Activated CD4-positive, alpha-beta T cell treated with anti-CD3 and anti-CD28 coated beads, Interleukin-2, amount 10 ng/mL, durations not matched to agents 24 days and 14 days (primary cell): ENCODE data around the gene SLC49A4. TPM values are rescaled to one million over a fixed set of nuclear protein-coding genes. Genes with fewer than 3 reads are reported as not detected.

Experiments
- DNase-seq: peaks from one replicate; pipeline ENCODE4 v3.0.0; 2022
- H3K27ac Mint-ChIP-seq: one replicate; pipeline ENCODE4 v1.8.0; 2022; ENCODE audit warnings: mild to moderate bottlenecking, mixed read lengths
- H3K27me3 Mint-ChIP-seq: one replicate; pipeline ENCODE4 v1.8.0; 2022; ENCODE audit warnings: mixed read lengths
- H3K36me3 Mint-ChIP-seq: one replicate; pipeline ENCODE4 v1.8.0; 2022; ENCODE audit warnings: low read depth, mild to moderate bottlenecking, mixed read lengths
- H3K4me1 Mint-ChIP-seq: one replicate; pipeline ENCODE4 v1.8.0; 2021; ENCODE audit warnings: mixed read lengths
- H3K4me3 Mint-ChIP-seq: one replicate; pipeline ENCODE4 v1.8.0; 2022; ENCODE audit warnings: mild to moderate bottlenecking, moderate library complexity, mixed read lengths
- H3K9me3 Mint-ChIP-seq: one replicate; pipeline ENCODE4 v1.8.0; 2021; ENCODE audit warnings: mixed read lengths
- intact Hi-C: fragments of 100-400 bp; cut with micrococcal nuclease; formaldehyde crosslinking; loops from one replicate; pipeline ENCODE4 v1.15.1; 2023
- total RNA-seq: library from RNA; stranded (reverse); gene quantifications from 2 replicates; pipeline ENCODE4 v1.2.3, GENCODE V29; 2022

The SLC49A4 gene
- total RNA-seq, 1 donor from 2014 or later, result 1.4 TPM

DNA sequence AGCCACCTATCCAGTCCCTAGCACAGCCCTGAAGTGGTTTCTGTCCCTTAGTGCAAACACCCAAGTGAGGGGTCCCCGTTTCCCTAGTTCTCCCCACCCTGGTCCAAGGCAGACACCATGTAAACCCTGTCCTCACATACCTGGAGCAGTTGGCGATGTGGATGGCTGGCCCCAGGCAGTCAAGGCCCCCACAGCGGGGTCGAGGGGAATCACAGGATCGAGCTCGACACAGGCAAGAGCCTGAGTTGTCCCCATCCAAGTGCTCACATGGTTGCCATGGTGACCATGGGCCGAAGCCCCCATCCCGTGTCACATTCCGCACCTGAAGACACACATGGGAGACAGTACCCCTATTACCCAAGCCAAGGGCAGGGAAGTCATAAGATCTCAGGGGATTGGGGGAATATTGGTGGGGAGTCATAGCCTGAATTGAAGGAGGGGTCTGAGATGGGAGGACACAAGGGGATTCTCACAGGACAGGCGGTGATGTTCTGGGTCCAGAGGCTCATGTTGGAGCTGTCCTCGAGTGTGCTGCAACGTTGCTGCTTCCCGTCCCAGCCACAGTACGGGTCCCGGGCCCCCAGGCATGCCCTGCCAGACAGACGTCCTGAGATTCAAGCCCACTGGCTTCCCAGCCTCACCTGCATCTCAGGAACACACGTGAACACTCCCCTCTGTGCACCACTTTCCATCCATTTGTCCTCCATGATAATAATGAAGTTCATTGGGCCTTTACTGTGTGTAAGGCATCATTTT lies 120.6 kb downstream of the SLC49A4 start:
- peaks cover 32% of the 10 kb centered on the region for H3K27me3 Mint-ChIP-seq
- no peaks in the 10 kb centered on the region for H3K9me3 Mint-ChIP-seq
- H3K4me1 Mint-ChIP-seq, result no peaks in the 10 kb centered on the region
- intact Hi-C loops, result no loop called here
- no peaks in the 10 kb centered on the region for H3K36me3 Mint-ChIP-seq
- DNase-seq, result no peak
- H3K4me3 Mint-ChIP-seq, result no peak overlapping the region
- no peak overlapping the region for H3K27ac Mint-ChIP-seq

DNA sequence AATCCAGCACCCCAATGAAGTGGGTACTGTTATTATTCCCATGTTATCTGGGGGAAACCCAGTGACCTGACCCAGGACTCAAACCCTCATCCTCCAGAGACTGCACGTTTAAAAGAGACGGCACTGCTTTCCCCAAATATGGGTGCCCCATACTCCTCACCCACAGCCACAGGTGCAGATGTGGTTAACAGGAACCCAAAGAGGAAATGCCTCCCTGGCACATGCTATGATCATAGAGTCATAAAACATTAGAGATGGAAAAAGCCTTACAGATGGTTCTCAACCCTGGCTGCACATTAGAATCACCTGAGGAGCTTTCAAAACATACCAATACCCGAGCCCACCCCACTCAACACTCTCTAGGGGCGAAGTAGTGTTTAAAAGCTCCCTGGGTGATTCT lies 121.2 kb downstream of the SLC49A4 start:
- Mint-ChIP-seq H3K9me3 (no peaks in the 10 kb centered on the region), H3K27ac (no peak overlapping the region), H3K4me1 (no peaks in the 10 kb centered on the region), H3K36me3 (no peaks in the 10 kb centered on the region), H3K27me3 (peaks cover 35% of the 10 kb centered on the region), H3K4me3 (no peak overlapping the region)
- no peak for DNase-seq
- intact Hi-C loops, result no loop called here

DNA sequence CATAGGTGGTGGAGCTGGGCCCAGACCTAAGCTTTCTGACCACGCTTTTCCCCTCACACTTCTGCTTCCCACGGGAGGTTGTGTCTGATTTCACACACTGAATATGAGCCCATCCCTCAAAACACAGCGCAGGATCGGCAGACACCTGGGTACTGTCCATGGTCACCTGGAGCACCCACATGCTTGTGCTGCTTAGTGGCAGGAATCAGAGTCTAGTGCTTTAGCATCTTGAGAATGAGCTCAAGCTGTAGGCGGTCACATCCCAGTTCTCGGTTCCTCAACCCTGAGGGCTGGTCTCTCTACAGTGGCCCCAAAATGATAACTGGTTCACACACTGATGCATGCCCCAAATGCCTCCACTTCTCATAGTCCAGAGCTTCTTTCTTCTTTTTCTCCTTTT lies 121.7 kb downstream of the SLC49A4 start:
- DNase-seq, result no peak
- no peak overlapping the region for H3K27ac Mint-ChIP-seq
- H3K9me3 Mint-ChIP-seq, result no peaks in the 10 kb centered on the region
- intact Hi-C loops, result no loop called here
- H3K27me3 Mint-ChIP-seq, result peaks cover 37% of the 10 kb centered on the region
- H3K36me3 Mint-ChIP-seq, result no peaks in the 10 kb centered on the region
- no peaks in the 10 kb centered on the region for H3K4me1 Mint-ChIP-seq
- H3K4me3 Mint-ChIP-seq, result no peak overlapping the region

DNA sequence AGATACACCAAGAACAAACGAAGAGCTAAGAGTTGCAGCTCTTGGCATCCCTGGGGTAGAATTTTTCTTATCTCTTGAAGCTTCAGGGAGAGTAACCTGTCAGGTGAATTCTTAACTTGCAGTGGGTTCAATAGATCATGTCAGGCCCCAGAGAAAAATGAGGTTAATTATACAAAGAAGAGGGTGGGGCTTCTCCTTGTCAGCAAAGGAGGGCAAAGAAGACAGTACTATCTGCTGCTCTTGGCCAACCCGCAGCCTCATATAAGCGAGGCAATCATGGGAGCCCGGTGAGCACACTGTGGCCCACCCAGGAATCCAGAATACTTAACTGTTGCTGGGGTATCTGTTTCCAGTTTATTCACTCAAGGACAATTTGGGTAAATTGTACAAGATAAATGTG lies 122.5 kb downstream of the SLC49A4 start:
- intact Hi-C loops, result no loop called here
- Mint-ChIP-seq H3K36me3 (no peaks in the 10 kb centered on the region), H3K4me1 (no peaks in the 10 kb centered on the region), H3K9me3 (no peaks in the 10 kb centered on the region), H3K27me3 (peaks cover 33% of the 10 kb centered on the region), H3K4me3 (no peak overlapping the region), H3K27ac (no peak overlapping the region)
- no peak for DNase-seq

DNA sequence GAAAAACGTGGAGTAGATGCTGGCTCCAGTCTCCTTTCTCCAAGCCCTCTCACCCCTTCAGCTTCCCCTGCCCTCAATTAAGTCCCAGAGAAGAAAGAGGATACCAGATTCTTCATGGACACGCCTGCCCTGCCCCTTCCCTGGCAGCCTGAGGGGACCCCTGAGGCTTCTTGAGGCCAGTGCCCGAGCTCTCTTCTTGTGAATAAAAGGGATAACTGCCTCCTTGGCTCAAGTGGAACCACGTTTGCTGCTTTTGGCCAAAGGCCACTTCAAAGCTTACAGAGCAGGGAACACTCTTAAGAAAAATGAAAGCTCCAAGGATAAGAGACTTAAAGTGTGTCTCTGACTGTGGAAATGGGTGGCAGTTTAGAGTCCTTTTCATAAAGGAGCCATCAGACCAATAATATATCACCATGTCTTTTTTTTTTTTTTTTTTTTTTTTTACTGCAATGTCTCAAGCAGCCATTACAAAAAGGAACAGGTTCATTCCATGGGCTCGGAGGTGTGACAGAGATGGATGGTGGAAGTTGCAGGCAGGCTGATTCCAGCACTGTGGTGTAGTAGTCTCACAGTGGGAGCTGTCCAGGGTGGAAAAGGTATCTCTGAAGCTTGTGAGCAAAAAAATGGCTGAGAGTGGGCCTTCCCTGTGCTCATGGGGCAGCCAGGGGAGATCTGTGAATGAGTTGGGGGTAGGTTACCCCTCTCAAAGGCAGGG lies 123.9 kb downstream of the SLC49A4 start:
- Mint-ChIP-seq H3K36me3 (no peaks in the 10 kb centered on the region), H3K4me1 (no peaks in the 10 kb centered on the region), H3K4me3 (no peak overlapping the region), H3K27me3 (peaks cover 32% of the 10 kb centered on the region), H3K9me3 (no peaks in the 10 kb centered on the region), H3K27ac (no peak overlapping the region)
- intact Hi-C loops, result no loop called here
- DNase-seq, result no peak

DNA sequence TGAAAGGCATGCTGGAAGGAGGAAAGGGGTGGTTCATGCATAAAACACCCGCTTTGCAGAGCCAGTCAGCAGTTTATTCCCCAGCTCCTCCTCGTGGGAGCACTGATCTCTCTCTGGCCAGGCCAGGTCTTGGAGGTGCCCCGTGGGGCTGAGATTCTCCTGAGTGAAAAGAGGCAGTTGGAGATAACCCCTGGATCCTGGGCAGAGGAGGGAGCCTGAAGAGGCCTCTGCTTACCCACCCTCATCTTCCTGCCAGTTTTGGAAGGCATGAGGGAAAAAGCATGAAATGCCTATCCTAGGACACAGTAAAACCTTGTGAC lies 124.4 kb downstream of the SLC49A4 start:
- Mint-ChIP-seq H3K27me3 (peaks cover 28% of the 10 kb centered on the region), H3K4me3 (no peak overlapping the region), H3K4me1 (no peaks in the 10 kb centered on the region), H3K9me3 (no peaks in the 10 kb centered on the region), H3K36me3 (no peaks in the 10 kb centered on the region), H3K27ac (no peak overlapping the region)
- no peak for DNase-seq
- intact Hi-C loops, result no loop called here

DNA sequence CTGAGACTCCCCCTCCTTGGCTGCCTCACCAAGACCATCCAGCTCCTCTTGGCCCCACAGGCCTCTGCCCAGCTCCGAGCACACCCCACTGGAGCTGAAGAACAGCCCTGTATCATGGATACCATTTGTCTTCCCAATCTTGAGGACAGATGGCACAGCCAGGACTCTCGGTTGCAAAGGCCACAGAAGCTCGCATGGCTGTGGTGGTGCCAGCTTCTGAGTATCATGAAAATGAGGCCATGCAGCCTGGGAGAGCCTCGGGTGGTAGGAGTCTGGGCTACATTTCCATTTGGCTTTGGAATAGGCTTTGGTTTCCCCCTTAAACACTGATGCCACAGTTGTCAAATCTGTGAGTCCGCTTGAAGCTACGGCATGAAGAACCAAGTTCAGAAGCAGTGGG lies 126.1 kb downstream of the SLC49A4 start:
- Mint-ChIP-seq H3K36me3 (no peaks in the 10 kb centered on the region), H3K27me3 (peaks cover 26% of the 10 kb centered on the region), H3K27ac (no peak overlapping the region), H3K9me3 (no peaks in the 10 kb centered on the region), H3K4me3 (no peak overlapping the region), H3K4me1 (no peaks in the 10 kb centered on the region)
- intact Hi-C loops, result no loop called here
- no peak for DNase-seq

DNA sequence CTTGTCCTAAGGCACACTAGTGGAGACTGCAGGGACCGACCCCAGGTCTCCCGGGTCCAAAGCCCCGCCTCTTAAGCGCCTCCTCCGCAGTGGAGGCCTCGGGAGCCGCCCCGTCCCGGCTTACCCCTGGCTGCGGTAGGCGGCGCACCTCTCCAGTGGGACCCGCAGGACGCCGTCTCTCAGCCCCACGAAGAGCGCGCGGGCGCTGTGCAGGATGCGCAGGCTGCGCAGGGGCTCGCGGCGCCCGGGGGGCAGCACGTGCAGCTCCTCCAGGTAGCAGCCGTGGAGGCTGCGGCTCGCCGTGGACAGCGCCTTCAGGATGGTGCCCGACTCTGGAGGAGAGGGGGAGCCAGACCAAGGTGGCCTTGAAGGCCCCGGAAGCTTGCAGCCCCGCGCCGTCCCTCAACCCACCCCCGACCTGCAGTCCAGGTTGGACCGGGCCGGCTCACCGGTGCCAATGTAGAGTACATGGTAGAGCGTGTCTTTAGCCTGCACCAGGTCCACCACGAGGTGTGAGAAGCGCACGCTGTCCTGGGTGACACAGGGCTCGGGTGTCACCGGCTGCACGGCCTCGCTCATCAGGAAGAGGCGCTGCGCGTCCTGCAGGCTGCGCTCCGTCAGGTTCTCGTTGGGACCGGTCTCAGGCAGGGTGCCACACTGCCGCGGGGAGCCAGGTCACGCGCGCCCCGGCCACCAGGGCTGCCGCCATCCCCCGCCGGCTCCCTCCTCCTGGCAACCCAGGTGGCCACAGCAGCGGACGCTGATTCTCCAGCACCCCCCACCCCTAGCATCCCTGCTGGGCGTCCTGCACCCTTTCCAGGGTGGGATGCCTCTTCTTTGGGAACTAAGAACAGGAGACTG lies 127.2 kb downstream of the SLC49A4 start:
- Mint-ChIP-seq H3K4me1 (no peaks in the 10 kb centered on the region), H3K27ac (no peak overlapping the region), H3K4me3 (no peak overlapping the region), H3K9me3 (no peaks in the 10 kb centered on the region), H3K27me3 (peaks cover 25% of the 10 kb centered on the region), H3K36me3 (no peaks in the 10 kb centered on the region)
- intact Hi-C loops, result no loop called here
- peak; percentile 77 for DNase-seq

DNA sequence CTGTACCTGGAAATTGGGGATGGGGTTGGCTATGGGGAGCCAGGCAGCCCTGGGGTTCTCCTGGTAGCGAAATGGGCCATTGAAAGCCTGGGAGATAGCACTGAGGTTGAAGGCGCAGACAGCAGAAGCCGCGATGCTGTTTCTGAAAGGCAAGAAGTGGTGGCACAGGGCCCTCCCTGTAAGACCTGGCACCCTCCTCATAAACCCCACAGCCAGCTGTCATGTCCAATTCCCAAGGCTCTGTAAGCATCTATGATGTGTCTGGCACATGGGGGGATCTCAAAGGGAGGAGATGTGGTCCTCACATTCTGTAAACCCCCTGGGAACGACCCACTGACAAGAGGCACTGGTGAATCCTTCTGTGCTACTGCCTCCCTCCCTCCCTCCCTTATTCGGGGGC lies 128.7 kb downstream of the SLC49A4 start:
- H3K27me3 Mint-ChIP-seq, result peaks cover 20% of the 10 kb centered on the region
- H3K27ac Mint-ChIP-seq, result no peak overlapping the region
- no peak for DNase-seq
- intact Hi-C loops, result no loop called here
- no peaks in the 10 kb centered on the region for H3K36me3 Mint-ChIP-seq
- H3K9me3 Mint-ChIP-seq, result no peaks in the 10 kb centered on the region
- no peaks in the 10 kb centered on the region for H3K4me1 Mint-ChIP-seq
- H3K4me3 Mint-ChIP-seq, result no peak overlapping the region

DNA sequence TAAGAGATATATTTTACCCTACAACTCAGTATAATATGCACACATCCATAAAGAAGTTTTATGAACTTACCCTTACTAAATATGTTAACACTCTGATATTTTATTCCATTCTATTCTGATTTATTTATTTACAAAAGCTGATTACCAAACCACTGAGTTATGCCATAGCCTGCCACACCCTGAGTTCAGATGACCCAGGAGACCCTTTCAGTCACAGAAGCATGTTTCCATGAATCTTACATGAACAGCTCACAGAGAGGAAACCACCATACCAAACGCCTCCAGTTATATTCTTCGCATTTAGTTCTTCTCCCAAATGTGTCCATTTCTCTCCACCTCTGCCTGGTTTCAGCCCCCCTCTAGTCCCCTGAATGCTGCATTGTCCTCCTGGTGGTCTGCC lies 129.2 kb downstream of the SLC49A4 start:
- Mint-ChIP-seq H3K4me3 (no peak overlapping the region), H3K9me3 (no peaks in the 10 kb centered on the region), H3K36me3 (no peaks in the 10 kb centered on the region), H3K27ac (no peak overlapping the region), H3K4me1 (no peaks in the 10 kb centered on the region), H3K27me3 (peaks cover 19% of the 10 kb centered on the region)
- intact Hi-C loops, result no loop called here
- DNase-seq, result no peak

DNA sequence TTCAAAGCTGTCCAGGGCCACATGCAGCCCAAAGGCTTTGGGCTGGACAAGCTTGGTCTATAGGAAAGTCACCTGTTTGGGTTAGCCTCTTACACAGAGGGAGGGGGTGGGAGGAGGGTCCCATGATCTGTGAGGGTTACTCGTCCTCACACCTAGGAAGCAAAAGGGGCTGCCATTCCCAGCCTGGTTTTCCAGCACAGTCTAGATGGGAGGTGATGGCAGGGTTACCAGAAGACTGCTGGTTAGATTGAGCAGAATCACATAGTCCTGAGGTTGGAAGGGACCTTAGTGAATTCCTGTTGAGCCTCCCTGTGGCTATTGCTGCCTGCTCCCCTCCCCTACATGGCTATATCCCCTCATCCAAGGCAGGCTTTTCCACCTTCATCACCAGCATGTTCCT lies 130.9 kb downstream of the SLC49A4 start:
- no peaks in the 10 kb centered on the region for H3K36me3 Mint-ChIP-seq
- intact Hi-C loops, result no loop called here
- no peak for DNase-seq
- H3K4me3 Mint-ChIP-seq, result no peak overlapping the region
- H3K27ac Mint-ChIP-seq, result no peak overlapping the region
- H3K4me1 Mint-ChIP-seq, result no peaks in the 10 kb centered on the region
- no peaks in the 10 kb centered on the region for H3K9me3 Mint-ChIP-seq
- H3K27me3 Mint-ChIP-seq, result peaks cover 7% of the 10 kb centered on the region

DNA sequence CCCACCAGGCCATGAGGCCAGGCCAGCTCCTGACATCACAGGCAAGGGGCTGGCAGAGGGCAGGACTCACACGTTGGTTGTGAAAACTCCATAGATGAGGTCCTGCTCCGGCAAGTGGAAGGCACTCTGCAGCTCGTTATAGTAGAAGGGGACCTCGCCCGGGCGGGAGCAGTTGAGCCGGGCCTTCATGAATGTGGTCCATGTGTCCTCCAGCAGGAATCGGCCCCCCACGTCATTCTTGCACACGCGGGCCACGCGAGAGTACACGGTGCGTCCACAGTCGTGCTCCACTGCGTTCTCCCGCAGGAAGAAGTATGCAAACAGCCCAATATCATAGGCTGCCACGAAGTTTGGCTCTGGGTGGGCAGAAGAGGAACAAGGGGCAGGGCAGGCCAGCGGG lies 131.5 kb downstream of the SLC49A4 start:
- intact Hi-C loops, result no loop called here
- no peak overlapping the region for H3K4me3 Mint-ChIP-seq
- no peak for DNase-seq

DNA sequence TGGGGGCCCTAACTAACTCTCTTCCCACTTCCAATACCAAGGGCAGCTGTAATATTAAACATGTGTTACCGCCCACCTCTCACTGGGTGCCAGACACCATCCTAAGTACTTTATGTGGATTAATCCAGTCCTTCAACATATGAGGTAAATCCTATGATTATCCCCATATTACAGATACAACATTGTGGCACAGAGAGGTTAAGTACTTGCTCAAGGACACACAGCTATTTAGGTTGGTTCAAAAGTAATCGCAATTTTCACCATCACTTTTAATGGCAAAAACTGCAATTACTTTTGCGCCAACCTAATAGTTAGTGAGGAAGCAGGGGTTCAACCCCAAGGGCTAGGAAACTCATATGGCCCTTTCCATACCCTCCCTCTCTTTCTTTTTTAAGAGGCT lies 131.9 kb downstream of the SLC49A4 start:
- no peaks in the 10 kb centered on the region for H3K36me3 Mint-ChIP-seq
- H3K27ac Mint-ChIP-seq, result no peak overlapping the region
- no peaks in the 10 kb centered on the region for H3K4me1 Mint-ChIP-seq
- intact Hi-C loops, result no loop called here
- H3K9me3 Mint-ChIP-seq, result no peaks in the 10 kb centered on the region
- H3K4me3 Mint-ChIP-seq, result no peak overlapping the region
- no peak for DNase-seq
- peaks cover 3% of the 10 kb centered on the region for H3K27me3 Mint-ChIP-seq

More for the DNA sequence above, 131.5 kb downstream of the SLC49A4 start:
- Mint-ChIP-seq H3K27ac (no peak overlapping the region), H3K4me1 (no peaks in the 10 kb centered on the region), H3K36me3 (no peaks in the 10 kb centered on the region), H3K9me3 (no peaks in the 10 kb centered on the region), H3K27me3 (peaks cover 5% of the 10 kb centered on the region)

DNA sequence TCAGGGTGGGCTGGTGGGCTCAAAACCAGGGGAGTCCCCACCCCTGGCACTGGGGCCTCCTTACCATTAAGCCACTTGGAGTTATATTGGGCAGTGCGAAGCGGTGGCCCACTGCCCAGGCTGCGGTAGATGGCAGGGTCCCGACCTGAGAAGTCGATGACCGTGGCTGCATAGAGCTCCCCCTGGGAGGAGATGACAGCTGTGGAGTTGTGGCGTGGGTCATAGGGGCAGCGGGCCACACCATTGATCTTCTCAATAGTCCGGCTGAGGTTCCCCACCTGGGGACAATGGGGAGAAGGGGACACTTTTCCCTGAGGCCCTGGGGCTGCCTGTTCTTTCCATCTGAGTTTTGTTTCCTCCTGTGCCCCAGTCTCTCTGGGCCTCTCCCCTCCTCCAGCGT lies 132.9 kb downstream of the SLC49A4 start:
- Mint-ChIP-seq H3K9me3 (no peaks in the 10 kb centered on the region), H3K36me3 (no peaks in the 10 kb centered on the region), H3K4me3 (no peak overlapping the region), H3K27ac (no peak overlapping the region), H3K27me3 (peaks cover 4% of the 10 kb centered on the region), H3K4me1 (no peaks in the 10 kb centered on the region)
- DNase-seq, result no peak
- intact Hi-C loops, result no loop called here
